HUES64 (cell line): ENCODE measurements around the gene PDE12.
"Not testable (repeated sequence)": the region's sequence is repeated elsewhere in the genome, so short reads cannot be mapped to it uniquely, and the experiment has no call there.

Source experiments
- H3K27ac ChIP-seq: 2 replicates; pipeline ENCODE4 v1.7.0; 2013; ENCODE audit warnings: low read depth, low read length, inconsistent platforms
- H3K27me3 ChIP-seq: 2 replicates; pipeline ENCODE4 v1.6.1; 2013; ENCODE audit warnings: mild to moderate bottlenecking, low read length; ENCODE audit not compliant: insufficient read depth
- H3K36me3 ChIP-seq: 2 replicates; pipeline ENCODE4 v1.6.1; 2013; ENCODE audit warnings: mild to moderate bottlenecking, low read length; ENCODE audit not compliant: insufficient read depth
- H3K4me1 ChIP-seq: 2 replicates; pipeline ENCODE4 v1.6.1; 2013; ENCODE audit warnings: mild to moderate bottlenecking, low read length, moderate library complexity; ENCODE audit not compliant: insufficient read depth
- H3K4me3 ChIP-seq: 2 replicates; pipeline ENCODE4 v1.5.1; 2013; ENCODE audit warnings: mild to moderate bottlenecking, low read length, moderate library complexity
- H3K9ac ChIP-seq: 2 replicates; pipeline ENCODE4 v1.6.1; 2013; ENCODE audit warnings: mild to moderate bottlenecking, low read depth, low read length
- H3K9me3 ChIP-seq: 2 replicates; pipeline ENCODE4 v1.6.1; 2013; ENCODE audit warnings: low read depth, low read length; ENCODE audit not compliant: insufficient read depth
- WGBS: fragments of 150-250, 120-280 bp; methylation state at CpG from one replicate; pipeline ENCODE4 v1.1.7; 2013; ENCODE audit warnings: missing lambda C conversion rate; 5-methylcytosine and 5-hydroxymethylcytosine counted together

Gene PDE12

GRCh38 chr3:57592306-57592705 lies 36.2 kb downstream of the PDE12 start:
- Histone ChIP-seq H3K9ac (no peak overlapping the region), H3K27me3 (no peaks in the 10 kb centered on the region), H3K36me3 (peaks cover 39% of the 10 kb centered on the region), H3K27ac (no peak overlapping the region), H3K9me3 (no peaks in the 10 kb centered on the region), H3K4me1 (peaks cover 7% of the 10 kb centered on the region; the same call in 1 of the 2 replicates), H3K4me3 (no peak overlapping the region)
- 80% methylated on average over 6 of the region's 6 CpGs for WGBS

GRCh38 chr3:57594144-57594543 lies 38.1 kb downstream of the PDE12 start:
- peaks cover 34% of the 10 kb centered on the region for H3K36me3 ChIP-seq
- 0 out of 2 replicates have a peak overlapping the region, but pooled peaks have one; percentile 88 for H3K4me3 ChIP-seq
- WGBS: 96% methylated on average over 4 of the region's 4 CpGs
- H3K27me3 ChIP-seq: no peaks in the 10 kb centered on the region
- no peak overlapping the region for H3K27ac ChIP-seq
- H3K9me3 ChIP-seq: no peaks in the 10 kb centered on the region
- H3K4me1 ChIP-seq: peaks cover 13% of the 10 kb centered on the region
- H3K9ac ChIP-seq: no peak overlapping the region

- Histone ChIP-seq H3K4me1 (peaks cover 16% of the 10 kb centered on the region), H3K27ac (no peak overlapping the region), H3K27me3 (no peaks in the 10 kb centered on the region), H3K9ac (no peak overlapping the region), H3K9me3 (no peaks in the 10 kb centered on the region), H3K36me3 (peaks cover 34% of the 10 kb centered on the region), H3K4me3 (peak overlapping the region; percentile 88; the same call in 1 of the 2 replicates)
- WGBS: 97% methylated on average over 4 of the region's 5 CpGs
These were observed 38.5 kb downstream of the PDE12 start for GRCh38 chr3:57594576-57594975.

- Histone ChIP-seq H3K4me3 (peak overlapping the region; percentile 88), H3K36me3 (peaks cover 28% of the 10 kb centered on the region), H3K27ac (peak overlapping the region; percentile 99), H3K27me3 (no peaks in the 10 kb centered on the region), H3K9me3 (no peaks in the 10 kb centered on the region), H3K9ac (peak overlapping the region; percentile 98), H3K4me1 (peaks cover 16% of the 10 kb centered on the region)
- WGBS: under 1% methylated on average over 31 of the region's 31 CpGs
These were observed 40.5 kb downstream of the PDE12 start for GRCh38 chr3:57596495-57597126.

GRCh38 chr3:57597127-57597923 lies 41.3 kb downstream of the PDE12 start, which contains the start of gene ARF4:
Gene ARF4 (minus strand): TSS chr3:57597344. CDS start chr3:57597140, 204 bp downstream.
- WGBS: under 1% methylated on average over 67 of the region's 67 CpGs
- Histone ChIP-seq H3K4me3 (peak within 1 kb of the TSS; percentile 88), H3K27me3 (no peaks in the 10 kb centered on the region), H3K9ac (peak within 1 kb of the TSS; percentile 98), H3K36me3 (peaks cover 27% of the 10 kb centered on the region), H3K4me1 (peaks cover 16% of the 10 kb centered on the region), H3K9me3 (no peaks in the 10 kb centered on the region), H3K27ac (peak within 1 kb of the TSS; percentile 99)

GRCh38 chr3:57598765-57599360 lies 42.8 kb downstream of the PDE12 start:
- H3K36me3 ChIP-seq: peaks cover 16% of the 10 kb centered on the region; the same call in 1 of the 2 replicates
- H3K27ac ChIP-seq: peak overlapping the region; percentile 56
- peaks cover 16% of the 10 kb centered on the region for H3K4me1 ChIP-seq
- peak overlapping the region; percentile 76 for H3K4me3 ChIP-seq
- peak overlapping the region; percentile 78 for H3K9ac ChIP-seq
- WGBS: 70% methylated on average over 5 of the region's 5 CpGs
- no peaks in the 10 kb centered on the region for H3K27me3 ChIP-seq
- no peaks in the 10 kb centered on the region for H3K9me3 ChIP-seq

GRCh38 chr3:57600195-57600594 lies 44.1 kb downstream of the PDE12 start:
- H3K9me3 ChIP-seq: no peaks in the 10 kb centered on the region
- no peak overlapping the region for H3K27ac ChIP-seq
- H3K4me1 ChIP-seq: peaks cover 12% of the 10 kb centered on the region
- no peak overlapping the region for H3K9ac ChIP-seq
- H3K27me3 ChIP-seq: no peaks in the 10 kb centered on the region
- peaks cover 5% of the 10 kb centered on the region; the same call in 1 of the 2 replicates for H3K36me3 ChIP-seq
- 95% methylated on average over 2 of the region's 2 CpGs for WGBS
- no peak overlapping the region for H3K4me3 ChIP-seq

GRCh38 chr3:57604971-57605370 lies 48.9 kb downstream of the PDE12 start:
- Histone ChIP-seq H3K27ac (no peak overlapping the region), H3K9ac (no peak overlapping the region), H3K4me1 (no peaks in the 10 kb centered on the region), H3K36me3 (0 out of 2 replicates have a peak, but pooled peaks cover 2% of the 10 kb centered on the region), H3K4me3 (no peak overlapping the region), H3K27me3 (no peaks in the 10 kb centered on the region), H3K9me3 (no peaks in the 10 kb centered on the region)
- 84% methylated on average over 2 of the region's 2 CpGs for WGBS

GRCh38 chr3:57605683-57606082 lies 49.6 kb downstream of the PDE12 start:
- Histone ChIP-seq H3K27me3 (no peaks in the 10 kb centered on the region), H3K4me3 (no peak overlapping the region), H3K27ac (no peak overlapping the region), H3K36me3 (0 out of 2 replicates have a peak, but pooled peaks cover 2% of the 10 kb centered on the region), H3K9ac (no peak overlapping the region), H3K4me1 (no peaks in the 10 kb centered on the region), H3K9me3 (no peaks in the 10 kb centered on the region)

GRCh38 chr3:57611870-57612269 lies 55.8 kb downstream of the PDE12 start:
- H3K4me1 ChIP-seq, H3K27ac ChIP-seq, H3K4me3 ChIP-seq, H3K27me3 ChIP-seq, H3K36me3 ChIP-seq, H3K9me3 ChIP-seq, H3K9ac ChIP-seq: not testable (repeated sequence)
- 84% methylated on average over 3 of the region's 5 CpGs for WGBS

GRCh38 chr3:57616233-57616632 lies 60.2 kb downstream of the PDE12 start:
- Histone ChIP-seq H3K4me3 (no peak overlapping the region), H3K36me3 (no peaks in the 10 kb centered on the region), H3K9ac (no peak overlapping the region), H3K4me1 (no peaks in the 10 kb centered on the region), H3K27ac (no peak overlapping the region), H3K9me3 (no peaks in the 10 kb centered on the region), H3K27me3 (no peaks in the 10 kb centered on the region)
- WGBS: 62% methylated on average over 3 of the region's 3 CpGs
